Measurements from ENCODE around the gene CDH20. TPM values are rescaled to one million over a fixed set of nuclear protein-coding genes. Genes with fewer than 3 reads are reported as not detected.

The CDH20 gene
- total RNA-seq: not detected

DNA sequence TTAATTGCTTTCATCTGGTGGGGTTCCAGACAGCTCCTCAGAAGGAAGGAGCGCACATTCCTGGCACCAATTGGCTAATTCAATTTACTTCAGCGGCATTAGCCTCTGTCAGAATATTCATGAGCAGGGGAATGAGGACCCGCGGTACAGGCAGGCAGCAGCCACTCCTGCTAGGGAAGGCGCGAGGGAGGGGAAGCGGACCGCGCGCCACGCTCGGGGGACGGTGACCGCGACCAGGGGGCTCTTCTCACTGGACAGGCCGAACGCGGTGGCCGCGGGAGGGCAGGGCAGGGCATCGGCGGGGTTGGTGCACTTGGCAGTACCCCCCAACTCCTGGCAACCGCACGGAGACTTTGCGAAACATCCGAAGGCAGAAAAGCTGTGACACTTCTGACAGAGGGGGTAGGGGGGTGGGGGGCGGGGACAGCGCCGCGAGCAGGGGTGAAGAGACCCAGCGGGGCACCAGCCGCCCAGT lies at the start of gene CDH20:
TSS of gene CDH20 (plus strand) at position 160 of the 475 bp plus-strand sequence.
- no peak within 1 kb of the TSS for H3K27ac Mint-ChIP-seq
- no peaks in the 10 kb centered on the region for H3K4me1 Mint-ChIP-seq (ENCODE audit: low read depth)
- no peaks in the 10 kb centered on the region for H3K9me3 Mint-ChIP-seq
- ChIA-PET CTCF (no interaction called here), POLR2A (no interaction called here)
- intact Hi-C loops (cut with micrococcal nuclease): no loop called here
- peaks cover 32% of the 10 kb centered on the region for H3K27me3 Mint-ChIP-seq
- TF ChIP-seq, protein P1, sequence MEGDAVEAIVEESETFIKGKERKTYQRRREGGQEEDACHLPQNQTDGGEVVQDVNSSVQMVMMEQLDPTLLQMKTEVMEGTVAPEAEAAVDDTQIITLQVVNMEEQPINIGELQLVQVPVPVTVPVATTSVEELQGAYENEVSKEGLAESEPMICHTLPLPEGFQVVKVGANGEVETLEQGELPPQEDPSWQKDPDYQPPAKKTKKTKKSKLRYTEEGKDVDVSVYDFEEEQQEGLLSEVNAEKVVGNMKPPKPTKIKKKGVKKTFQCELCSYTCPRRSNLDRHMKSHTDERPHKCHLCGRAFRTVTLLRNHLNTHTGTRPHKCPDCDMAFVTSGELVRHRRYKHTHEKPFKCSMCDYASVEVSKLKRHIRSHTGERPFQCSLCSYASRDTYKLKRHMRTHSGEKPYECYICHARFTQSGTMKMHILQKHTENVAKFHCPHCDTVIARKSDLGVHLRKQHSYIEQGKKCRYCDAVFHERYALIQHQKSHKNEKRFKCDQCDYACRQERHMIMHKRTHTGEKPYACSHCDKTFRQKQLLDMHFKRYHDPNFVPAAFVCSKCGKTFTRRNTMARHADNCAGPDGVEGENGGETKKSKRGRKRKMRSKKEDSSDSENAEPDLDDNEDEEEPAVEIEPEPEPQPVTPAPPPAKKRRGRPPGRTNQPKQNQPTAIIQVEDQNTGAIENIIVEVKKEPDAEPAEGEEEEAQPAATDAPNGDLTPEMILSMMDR (IDR thresholded peaks at IDR 0.05): no peak
- DNase-seq (no peak), ATAC-seq (no peak)
- no peak within 1 kb of the TSS for H3K4me3 Mint-ChIP-seq
- H3K36me3 Mint-ChIP-seq (ENCODE audit: low read depth): no peaks in the 10 kb centered on the region

- DNase-seq (no peak), ATAC-seq (no peak)
- no peaks in the 10 kb centered on the region for H3K36me3 Mint-ChIP-seq (ENCODE audit: low read depth)
- TF ChIP-seq, protein P1 (IDR thresholded peaks at IDR 0.05): no peak
- no peaks in the 10 kb centered on the region for H3K4me1 Mint-ChIP-seq (ENCODE audit: low read depth)
- no peaks in the 10 kb centered on the region for H3K27me3 Mint-ChIP-seq
- H3K27ac Mint-ChIP-seq: no peak overlapping the region
- ChIA-PET POLR2A (no interaction called here), CTCF (no interaction called here)
- intact Hi-C loops (cut with micrococcal nuclease): no loop called here
- no peak overlapping the region for H3K4me3 Mint-ChIP-seq
- H3K9me3 Mint-ChIP-seq: peaks cover 2% of the 10 kb centered on the region
Observed at GRCh38 chr18:61284039-61284438, 49.2 kb upstream of the CDH20 start.

DNA sequence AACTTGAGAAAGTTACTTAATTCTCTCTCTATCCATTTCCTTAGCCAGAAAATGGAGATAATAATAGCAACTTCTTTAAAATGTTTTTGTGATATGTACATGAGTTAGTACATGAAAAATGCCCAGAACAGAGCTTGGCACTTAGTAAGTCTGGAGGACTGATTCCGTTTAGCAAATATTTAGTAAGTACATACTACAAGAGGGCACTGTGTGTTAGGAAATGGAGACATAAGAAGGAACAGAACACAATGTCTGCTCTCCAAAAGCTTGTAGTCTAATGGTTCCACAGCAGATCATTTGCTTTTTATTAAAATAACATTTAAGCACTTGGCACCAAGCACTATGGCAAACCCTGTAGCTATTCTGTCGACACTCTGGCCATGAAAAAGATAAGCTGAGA lies 47.5 kb upstream of the CDH20 start:
- TF ChIP-seq, protein P1 (IDR thresholded peaks at IDR 0.05): no peak
- DNase-seq (no peak), ATAC-seq (no peak)
- Mint-ChIP-seq H3K4me1 (ENCODE audit: low read depth) (no peaks in the 10 kb centered on the region), H3K27me3 (no peaks in the 10 kb centered on the region), H3K4me3 (no peak overlapping the region), H3K27ac (no peak overlapping the region), H3K9me3 (no peaks in the 10 kb centered on the region), H3K36me3 (ENCODE audit: low read depth) (no peaks in the 10 kb centered on the region)
- ChIA-PET CTCF (interaction anchor here (0.9 to 1.2 kb wide), 2 partner anchors 36 to 37 kb away, joined by 4 read pairs; no protein-coding TSS in a partner anchor), POLR2A (no interaction called here)
- intact Hi-C loops (cut with micrococcal nuclease): no loop called here

DNA sequence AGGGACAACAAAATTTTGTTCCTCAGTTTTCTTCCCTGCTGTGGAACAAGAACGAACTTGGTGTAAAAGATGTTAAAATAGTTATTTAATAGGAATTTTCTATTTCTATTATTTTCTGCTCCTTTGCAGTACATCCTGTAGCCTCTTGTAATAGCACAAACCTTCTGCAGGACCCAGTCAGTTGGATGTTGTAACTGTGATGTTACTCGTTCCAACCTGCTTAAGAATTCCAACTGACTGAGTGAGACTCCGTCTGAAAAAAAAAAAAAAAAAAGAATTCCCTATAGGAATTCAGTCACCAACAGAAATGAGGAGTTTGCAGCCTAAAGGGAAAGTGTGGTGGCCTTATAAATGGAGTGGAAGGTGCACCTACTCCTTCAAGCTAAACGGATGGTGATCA lies 46.4 kb upstream of the CDH20 start:
- TF ChIP-seq, protein P1 (IDR thresholded peaks at IDR 0.05): no peak
- POLR2A ChIA-PET: no interaction called here
- no peak for ATAC-seq
- Mint-ChIP-seq H3K4me1 (ENCODE audit: low read depth) (no peaks in the 10 kb centered on the region), H3K27me3 (no peaks in the 10 kb centered on the region), H3K36me3 (ENCODE audit: low read depth) (no peaks in the 10 kb centered on the region), H3K27ac (no peak overlapping the region), H3K9me3 (no peaks in the 10 kb centered on the region), H3K4me3 (no peak overlapping the region)
- CTCF ChIA-PET: no interaction called here
- no peak for DNase-seq
- intact Hi-C loops (cut with micrococcal nuclease): no loop called here

GRCh38 chr18:61290616-61291015 lies 42.6 kb upstream of the CDH20 start:
- POLR2A ChIA-PET: interaction anchor here (0.6 kb wide), 1 partner anchor 443 kb away, joined by 3 read pairs; no protein-coding TSS in a partner anchor
- Mint-ChIP-seq H3K4me3 (no peak overlapping the region), H3K4me1 (ENCODE audit: low read depth) (no peaks in the 10 kb centered on the region), H3K27me3 (no peaks in the 10 kb centered on the region), H3K27ac (no peak overlapping the region), H3K9me3 (no peaks in the 10 kb centered on the region), H3K36me3 (ENCODE audit: low read depth) (no peaks in the 10 kb centered on the region)
- DNase-seq (no peak), ATAC-seq (no peak)
- CTCF ChIA-PET: no interaction called here
- intact Hi-C loops (cut with micrococcal nuclease): no loop called here
- TF ChIP-seq, protein P1 (IDR thresholded peaks at IDR 0.05): no peak

Measured in activated CD8-positive, alpha-beta T cell treated with anti-CD3 and anti-CD28 coated beads for 36 hours (primary cell).